ENCODE data around the gene RTL9.

GRCh38 chrX:110331444-110332030 is 27.1 kb upstream of the RTL9 start:
- no peak for TF ChIP-seq CTCF (IDR thresholded peaks at IDR 0.05; ENCODE audit: borderline replicate concordance, extremely low read depth, low read length, poor library complexity, severe bottlenecking)
- no peak for TF ChIP-seq EZH2 (IDR thresholded peaks at IDR 0.05; ENCODE audit: borderline replicate concordance, low read depth, low read length, severe bottlenecking)

All from DND-41 (cell line).